Measurements from ENCODE around the gene ABHD10.
"Not testable (repeated sequence)": the region's sequence is repeated elsewhere in the genome, so short reads cannot be mapped to it uniquely, and the experiment has no call there.

The ABHD10 gene

GRCh38 chr3:112032098-112032731 lies 53.4 kb downstream of the ABHD10 start:
- DNase-seq (ENCODE audit: low spot score) = no peak

- no peak for DNase-seq (ENCODE audit: low spot score)
These were observed 55.6 kb downstream of the ABHD10 start, which contains the start of gene TMPRSS7 for GRCh38 chr3:112034436-112034835. Gene TMPRSS7, plus strand, starts transcription at chr3:112034736. Its CDS starts 110 bp downstream, at chr3:112034846.

GRCh38 chr3:112035241-112035640 lies 56.4 kb downstream of the ABHD10 start:
- no peak for DNase-seq (ENCODE audit: low spot score)

- not testable (repeated sequence) for DNase-seq (ENCODE audit: low spot score)
These were observed 58.4 kb downstream of the ABHD10 start for GRCh38 chr3:112037194-112037593.

- peak; percentile 28 for DNase-seq (ENCODE audit: low spot score)
These were observed 60.0 kb downstream of the ABHD10 start for GRCh38 chr3:112038863-112039262.

GRCh38 chr3:112041321-112041720 lies 62.5 kb downstream of the ABHD10 start:
- DNase-seq (ENCODE audit: low spot score) = no peak

GRCh38 chr3:112042842-112043280 lies 64.0 kb downstream of the ABHD10 start:
- no peak for DNase-seq (ENCODE audit: low spot score)
